NCI-H1048 (cell line): ENCODE measurements around the gene ZRSR2.
"Not testable (repeated sequence)": the region's sequence is repeated elsewhere in the genome, so short reads cannot be mapped to it uniquely, and the experiment has no call there.

ENCODE experiments used
- DNase-seq: peaks from one replicate; lab custom pipeline; 2025; lab: John Stamatoyannopoulos, UW

Gene ZRSR2

DNA sequence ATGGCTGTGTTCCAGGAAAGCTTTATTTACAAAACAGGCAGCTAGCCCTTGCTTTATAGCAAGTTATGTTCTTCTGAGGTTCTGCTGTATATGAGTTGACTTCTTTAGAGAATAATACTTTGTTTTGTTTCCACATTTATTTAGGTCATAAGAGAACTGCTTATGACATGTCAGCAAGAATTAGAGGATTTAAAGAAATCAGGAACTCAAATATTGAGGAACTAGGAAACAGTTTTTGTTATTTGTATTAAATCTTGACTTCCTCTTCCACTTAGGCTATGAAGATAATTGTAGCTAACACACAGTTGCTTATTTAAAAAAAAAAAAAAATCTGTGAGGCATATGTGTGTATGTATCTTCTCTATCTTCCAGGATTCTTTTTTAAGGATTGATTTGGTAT is 14.3 kb downstream of the ZRSR2 start:
- no peak for DNase-seq

DNA sequence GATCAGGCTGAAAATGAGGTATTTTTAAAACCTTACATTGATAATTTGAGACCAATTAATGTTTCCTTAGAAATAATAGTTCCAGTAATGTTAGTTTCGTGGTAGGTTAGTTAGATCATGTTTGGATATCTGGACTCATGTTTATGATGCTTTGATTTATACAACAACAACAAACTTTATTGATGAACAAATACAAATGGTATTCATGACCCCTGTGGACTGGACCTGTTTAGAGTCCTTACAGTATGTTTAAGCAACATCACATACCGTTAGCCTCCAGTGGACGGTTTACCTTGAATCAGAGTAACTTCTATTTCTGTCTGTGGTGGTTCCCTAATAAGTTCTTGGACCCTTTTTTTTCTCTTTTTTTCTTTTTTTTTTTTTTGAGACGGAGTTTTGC is 18.0 kb downstream of the ZRSR2 start:
- no peak for DNase-seq

DNA sequence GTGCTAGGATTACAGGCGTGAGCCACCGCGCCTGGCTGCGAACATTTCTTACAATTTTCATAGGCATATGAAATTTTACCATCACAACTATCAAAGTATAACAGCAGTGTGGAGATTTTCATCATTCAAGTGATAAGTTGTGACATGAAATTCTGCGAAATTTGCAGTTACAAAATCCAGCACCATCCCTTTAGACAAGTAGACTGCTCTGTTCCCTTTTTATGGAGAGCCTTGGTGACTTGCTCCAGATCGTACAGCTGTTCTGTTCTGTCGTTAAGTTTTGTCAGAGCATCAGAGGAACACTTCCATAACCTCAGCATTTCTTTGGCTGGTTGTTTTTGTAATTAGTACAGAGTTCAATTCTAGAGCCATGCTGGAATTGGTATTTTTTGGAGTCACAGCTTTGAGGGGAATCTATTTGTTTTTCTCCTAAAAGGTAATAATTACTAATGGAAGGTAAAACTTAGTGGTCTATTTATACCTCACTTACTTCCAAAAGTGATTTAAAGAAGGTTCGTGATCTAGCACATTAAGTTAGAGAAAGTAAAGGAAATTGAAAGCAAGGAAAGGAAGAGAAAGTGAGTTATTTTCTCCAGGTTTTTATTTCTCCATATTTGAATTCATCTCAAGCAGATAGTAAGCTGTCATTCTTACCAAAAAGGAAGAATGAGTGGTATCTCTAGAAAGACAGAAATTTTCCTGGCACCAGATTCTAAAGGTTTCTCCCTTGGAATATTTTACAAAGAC is 22.1 kb downstream of the ZRSR2 start:
- no peak for DNase-seq

DNA sequence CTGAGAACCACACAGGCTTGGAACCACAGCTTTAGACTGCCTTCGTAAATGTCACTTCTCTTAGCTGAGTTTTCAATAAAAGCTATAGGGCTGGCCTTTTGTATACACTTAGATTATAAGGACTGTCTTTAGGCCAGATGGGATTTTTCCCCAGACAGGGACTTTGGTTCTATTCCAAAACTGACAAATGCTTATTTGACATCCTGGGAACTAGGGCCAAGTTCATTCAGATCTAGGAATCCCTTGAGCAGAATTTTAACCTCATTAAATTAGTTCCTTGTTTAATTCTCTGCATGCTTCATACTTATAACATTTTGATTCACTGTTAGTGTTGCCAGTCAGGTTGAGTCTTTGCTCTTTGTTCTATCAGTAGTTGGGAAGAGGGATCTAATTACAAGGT is 23.1 kb downstream of the ZRSR2 start:
- DNase-seq, result no peak

DNA sequence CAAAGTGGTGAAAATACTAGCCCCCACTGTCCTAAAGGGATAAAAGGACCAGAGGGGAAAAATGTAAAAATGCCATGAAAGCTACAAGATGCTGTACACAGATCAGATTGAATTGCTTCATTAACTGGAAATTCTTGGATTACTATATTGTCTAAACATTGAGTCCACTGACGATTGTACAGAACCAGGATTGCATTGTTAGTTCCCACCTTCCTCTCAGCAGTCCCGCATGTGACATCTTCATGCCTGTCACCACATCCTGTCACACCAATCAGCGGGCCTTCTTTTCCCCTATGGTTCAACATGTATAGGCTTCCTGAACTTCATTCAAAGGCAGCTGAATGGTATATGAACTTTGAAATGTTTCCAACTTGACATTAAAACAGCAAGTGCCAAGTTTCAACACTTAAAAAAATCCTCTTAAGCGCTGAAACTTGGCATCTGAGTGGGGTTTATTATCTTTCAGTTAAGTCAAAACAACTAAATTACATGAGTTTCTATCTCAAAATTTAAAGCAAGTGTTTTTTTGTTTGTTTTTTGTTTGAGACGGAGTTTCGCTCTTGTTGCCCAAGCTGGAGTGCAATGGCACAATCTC is 24.6 kb downstream of the ZRSR2 start:
- DNase-seq, result no peak

DNA sequence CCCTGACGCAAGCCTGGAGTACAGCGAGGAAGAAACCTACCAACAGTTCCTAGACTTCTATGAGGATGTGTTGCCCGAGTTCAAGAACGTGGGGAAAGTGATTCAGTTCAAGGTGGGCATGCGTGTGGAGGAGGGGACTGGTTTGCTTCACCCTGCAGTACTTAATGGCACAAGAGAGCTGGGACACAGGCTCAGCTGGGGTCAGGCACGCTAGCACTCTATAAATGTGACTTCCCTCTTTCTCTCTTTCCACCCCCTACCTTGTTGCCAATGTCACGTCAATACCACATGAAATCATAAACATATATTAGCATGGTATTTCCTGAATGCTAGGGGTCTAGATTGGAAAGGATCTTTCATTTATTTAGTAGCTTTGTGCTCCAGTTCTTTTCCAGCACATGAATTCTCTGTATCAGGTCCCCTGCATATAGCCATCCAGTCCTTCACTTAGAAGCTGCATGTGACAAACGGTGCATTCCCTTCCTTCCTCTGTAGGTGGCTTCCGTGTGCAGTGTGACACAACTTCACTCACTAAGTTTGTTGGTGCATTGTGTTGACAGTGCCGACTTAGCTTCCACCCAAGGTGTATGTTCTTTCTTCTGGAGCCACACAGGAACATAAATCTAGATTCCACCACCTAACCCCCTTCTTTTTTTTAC is 25.6 kb downstream of the ZRSR2 start:
- DNase-seq, result no peak

DNA sequence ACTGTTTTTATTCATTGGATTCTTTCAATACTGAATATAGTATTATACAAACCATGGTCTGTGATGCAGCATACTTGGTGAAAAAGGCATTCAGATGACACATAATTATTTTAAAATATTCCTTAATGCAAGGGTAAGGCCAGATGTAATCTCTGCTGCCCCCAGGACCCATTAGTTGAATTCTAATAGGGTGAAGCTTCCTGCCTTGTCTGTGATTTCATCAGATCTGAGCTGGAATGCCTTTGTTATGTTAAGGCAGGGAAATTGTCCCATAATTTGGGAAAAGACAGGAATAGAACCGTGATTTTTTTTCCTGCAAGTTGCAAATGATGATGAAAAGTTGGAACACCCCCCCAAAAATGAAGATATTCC is 26.1 kb downstream of the ZRSR2 start:
- no peak for DNase-seq

DNA sequence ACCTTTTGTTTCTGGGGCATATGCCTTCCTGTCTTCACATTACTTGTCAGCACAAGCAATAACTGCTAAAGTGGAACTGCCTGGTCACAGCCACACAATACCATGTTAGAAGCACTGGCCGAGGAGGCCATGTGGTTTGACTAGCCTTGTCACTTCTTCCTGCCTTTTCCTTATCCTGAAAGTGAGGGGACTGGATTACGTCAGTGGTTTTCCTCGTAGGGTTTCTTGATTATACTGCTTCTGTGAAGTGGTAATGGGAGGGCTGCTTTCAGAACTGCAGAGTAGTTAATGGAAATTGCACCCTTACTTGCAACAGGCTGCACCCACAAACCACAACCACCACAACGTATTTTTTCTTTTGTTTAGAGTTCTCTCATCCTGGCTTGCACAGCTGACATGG is 26.6 kb downstream of the ZRSR2 start:
- DNase-seq, result no peak

DNA sequence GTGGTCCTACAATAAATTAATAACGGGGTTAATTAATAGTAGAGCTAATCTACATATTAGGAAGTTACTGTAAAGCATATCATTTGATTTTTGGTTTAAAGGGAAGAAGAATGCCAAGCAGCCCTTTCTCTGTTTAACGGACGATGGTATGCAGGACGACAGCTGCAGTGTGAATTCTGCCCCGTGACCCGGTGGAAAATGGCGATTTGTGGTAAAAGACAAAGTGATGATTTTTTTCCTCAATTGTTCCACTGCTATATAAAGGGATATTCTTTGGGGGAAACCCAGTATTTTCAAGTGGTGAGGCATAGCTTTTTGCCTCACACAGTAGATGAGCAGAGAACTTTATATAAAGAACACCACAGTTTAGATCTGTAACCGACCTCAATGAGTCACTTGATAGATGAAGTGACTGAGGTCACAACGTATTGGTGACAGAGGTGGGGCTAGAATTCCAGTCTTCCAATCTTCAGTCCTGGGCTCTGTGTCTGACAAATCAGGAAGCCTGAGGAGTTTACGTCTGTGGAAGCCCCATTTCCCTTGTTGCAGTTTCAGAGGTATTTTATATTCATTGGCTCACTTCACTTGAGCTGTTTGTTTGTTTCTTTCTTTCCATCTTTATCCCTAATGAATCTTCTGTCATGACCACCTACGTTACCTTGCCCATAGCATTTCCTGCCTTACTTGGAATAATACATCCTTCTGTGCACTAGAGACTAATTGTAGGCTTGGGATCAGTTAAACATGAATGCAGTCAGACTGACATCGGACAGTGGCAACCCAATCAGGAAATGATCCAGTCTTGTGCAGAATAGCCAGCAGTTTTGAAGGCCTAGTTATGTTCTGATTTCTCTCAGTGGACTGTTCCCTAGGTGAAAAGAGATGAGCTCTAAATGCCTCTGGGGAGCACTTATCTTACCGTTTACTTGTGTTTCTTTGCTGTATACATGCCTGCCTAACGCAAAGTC is 30.1 kb downstream of the ZRSR2 start:
- DNase-seq, result no peak

DNA sequence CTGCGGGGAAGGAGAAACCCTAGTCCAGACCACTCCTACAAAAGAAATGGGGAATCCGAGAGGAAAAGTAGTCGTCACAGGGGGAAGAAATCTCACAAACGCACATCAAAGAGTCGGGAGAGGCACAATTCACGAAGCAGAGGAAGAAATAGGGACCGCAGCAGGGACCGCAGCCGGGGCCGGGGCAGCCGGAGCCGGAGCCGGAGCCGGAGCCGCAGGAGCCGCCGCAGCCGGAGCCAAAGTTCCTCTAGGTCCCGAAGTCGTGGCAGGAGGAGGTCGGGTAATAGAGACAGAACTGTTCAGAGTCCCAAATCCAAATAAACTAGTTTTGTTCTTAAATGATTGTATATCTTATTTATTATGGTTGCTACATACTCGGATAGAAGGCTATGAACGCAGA is 32.6 kb downstream of the ZRSR2 start:
- DNase-seq, result no peak

DNA sequence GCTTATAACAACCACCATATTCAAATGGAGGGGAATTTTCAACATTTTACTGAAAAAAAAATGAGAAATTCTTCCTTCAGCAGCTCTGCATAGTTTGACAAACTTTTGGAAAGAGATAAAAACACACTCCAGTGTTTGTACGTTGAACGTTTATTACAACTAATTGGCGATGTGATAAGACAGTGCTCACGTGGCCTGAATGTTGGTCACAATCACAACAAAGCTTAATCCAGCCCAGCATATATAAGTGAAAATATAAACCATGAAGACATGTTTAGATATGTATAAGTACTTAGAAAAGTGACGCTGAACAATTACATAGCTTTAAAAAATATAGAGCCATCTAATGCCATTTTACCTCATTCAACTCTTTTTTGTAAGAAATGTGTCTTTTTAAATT is 35.7 kb downstream of the ZRSR2 start:
- DNase-seq, result no peak

DNA sequence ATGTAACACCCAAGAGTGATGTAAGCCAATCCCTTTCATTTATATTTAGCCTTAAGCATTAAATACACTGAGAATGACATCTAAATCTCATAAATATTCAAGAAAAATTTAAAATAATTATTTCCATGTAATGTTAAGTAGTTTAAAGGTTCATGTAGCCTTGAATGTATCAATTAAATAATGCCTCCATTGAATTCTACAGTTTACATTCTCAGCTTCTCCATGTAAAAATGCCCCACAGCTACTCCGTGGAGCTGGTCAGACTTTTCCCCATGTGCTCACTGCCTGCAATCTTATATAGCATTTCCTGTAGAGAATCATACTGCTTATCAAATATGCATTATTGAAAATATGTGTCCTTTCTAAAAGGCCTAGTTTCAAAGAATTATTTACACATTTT is 38.9 kb downstream of the ZRSR2 start:
- no peak for DNase-seq

DNA sequence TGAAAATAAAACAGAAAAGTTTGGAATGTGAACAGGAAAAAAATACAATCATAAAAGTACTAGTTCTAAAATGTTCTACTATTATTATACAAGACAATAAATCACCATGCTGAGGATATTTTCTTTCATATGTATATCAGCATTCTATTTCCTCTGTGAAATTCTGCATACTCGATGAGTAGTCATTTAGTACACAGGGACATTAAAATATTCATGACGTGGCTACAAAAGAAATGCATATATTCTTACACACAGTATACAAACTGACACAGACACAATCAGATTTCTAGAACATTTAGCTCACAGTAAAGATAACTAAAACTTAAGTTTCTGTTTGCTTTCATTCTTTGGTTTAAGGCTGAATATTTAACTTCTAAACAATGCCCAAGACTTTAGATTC is 41.1 kb downstream of the ZRSR2 start:
- DNase-seq, result not testable (repeated sequence)

DNA sequence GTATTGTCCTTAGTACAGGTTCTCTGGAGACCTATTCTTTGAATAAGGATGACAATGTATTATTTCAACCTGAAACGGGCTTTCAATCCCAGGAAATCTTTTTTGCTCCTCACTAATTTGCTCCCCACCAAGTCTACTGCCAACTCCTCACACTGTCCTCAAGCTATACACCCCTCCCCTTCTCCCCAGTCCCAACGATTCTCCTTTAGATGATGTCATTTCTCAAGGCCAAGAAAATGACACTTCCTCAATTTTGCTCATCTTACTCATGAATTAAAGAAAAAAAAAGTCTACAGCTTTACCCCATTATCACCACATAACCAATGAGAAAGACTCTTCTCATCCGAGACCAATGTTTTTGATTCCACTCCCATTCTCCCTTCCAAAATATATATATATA is 43.8 kb downstream of the ZRSR2 start:
- no peak for DNase-seq

DNA sequence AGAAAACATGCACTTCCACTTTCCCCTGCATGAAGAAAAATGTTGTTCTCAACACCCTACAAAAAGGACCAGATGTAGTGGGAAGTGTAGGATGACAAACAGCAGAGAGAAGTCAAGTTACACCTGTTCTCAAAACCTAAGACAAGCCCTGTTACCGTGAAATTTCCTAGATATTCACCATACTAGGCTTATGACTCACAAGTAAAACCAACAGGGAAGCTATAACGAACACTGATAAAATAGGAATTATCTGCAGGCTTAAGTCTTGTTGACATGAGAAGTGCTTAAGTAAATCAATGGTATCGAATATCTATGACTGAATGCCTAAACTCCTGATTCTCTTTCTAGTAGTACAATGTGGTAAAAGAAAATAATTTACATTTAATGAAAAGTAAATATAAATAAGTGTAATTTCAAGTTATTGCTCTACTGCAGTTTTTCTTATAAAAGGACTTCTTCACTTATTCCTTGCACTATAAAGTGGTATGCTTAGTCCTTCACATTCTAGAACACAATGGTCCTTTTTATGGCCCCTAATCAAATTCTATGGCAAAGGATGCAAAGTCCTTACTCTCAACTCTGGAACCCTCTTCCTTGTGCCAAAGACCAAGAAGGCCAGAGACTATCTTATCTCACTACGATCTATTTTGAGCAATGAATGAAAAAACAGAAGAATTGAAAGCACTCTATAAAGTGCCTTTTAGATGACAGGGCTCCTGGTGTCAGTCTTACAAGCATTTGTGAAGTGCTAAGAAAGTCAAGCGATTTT is 44.7 kb downstream of the ZRSR2 start:
- DNase-seq, result no peak

DNA sequence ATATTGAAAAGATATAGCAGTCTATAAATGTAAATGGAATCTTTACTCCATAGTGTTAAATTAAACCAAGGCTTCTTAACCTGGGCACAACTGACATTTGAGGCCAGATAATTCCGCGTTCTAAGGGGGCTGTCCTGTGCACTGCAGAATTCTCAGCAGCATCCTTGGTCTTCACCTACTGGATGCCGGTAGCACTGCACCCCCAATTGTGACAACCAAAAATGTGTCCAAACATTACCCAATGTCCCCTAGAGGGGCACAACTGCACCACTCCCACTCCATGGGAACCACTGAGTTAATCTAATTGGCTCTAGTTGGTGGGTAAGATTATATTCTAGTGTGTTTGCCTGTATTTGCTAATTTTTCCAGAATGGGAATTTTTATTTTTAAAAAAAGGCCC is 47.7 kb downstream of the ZRSR2 start:
- no peak for DNase-seq

DNA sequence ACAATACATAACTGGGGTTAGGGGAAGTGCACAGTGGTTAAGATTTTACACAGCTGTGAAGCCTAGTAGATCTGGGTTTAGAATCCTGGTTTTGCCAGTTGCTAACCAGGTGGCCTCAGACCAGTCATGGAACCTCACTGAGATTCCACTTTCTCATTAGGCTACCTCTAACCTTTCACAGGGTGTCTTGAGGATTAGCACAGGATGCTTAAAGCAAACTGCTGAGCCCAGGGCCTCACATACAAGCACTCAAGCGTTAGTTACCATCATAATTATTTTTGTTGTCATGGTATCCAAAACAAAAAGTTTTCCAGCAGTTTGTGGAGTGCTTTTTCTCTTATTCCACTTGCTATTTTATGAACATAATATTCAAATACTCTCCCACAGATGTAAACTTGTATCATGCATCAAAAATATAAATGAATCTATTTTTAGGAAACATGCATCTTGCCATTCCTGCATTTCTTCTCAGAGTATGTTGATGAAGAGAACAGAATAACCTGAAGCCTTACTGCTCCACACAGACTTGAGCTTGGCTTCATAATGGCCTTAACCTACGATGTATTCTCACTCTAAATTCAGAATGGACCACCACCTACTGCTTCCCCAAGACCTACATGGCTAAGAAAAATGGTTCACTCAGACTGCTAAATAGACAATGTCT is 51.7 kb downstream of the ZRSR2 start:
- DNase-seq, result no peak

DNA sequence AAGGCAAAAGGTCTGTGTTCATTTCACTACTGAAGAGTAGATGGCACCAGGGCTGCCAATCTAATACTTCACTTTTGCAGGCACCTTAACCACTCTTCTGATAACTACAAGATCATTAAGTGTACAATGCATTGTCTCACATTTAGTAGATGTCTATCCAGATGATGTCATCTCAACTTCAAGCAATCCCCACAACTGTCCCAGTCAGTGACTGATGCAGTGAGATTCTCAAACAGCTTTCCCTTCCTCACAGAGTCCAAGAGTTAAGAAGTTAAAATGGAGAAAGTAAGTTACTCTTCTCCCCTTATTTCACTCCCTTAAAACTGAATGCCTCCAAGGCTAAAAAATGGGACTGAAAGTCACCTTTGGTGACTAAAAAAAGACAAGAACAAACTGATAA is 53.7 kb downstream of the ZRSR2 start:
- no peak for DNase-seq

DNA sequence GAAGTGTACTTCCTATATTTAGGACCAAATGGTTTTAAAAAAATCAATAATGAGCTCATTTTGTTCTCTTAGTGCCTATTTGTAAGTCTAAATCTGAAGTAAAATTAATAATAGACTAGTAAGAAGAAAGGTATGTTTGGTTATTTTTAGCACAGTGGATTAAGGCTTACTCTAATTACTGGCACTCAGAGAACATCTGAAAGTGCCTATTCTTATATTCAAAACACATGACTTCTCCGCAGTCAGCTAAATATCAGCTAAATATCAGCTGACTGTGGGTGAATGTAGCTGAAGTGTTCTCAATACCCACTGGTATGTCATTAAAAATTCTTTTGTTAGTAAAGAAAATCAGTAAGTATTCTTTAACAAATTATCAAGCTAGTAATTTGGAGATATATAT is 58.3 kb downstream of the ZRSR2 start:
- DNase-seq, result peak; percentile 7

DNA sequence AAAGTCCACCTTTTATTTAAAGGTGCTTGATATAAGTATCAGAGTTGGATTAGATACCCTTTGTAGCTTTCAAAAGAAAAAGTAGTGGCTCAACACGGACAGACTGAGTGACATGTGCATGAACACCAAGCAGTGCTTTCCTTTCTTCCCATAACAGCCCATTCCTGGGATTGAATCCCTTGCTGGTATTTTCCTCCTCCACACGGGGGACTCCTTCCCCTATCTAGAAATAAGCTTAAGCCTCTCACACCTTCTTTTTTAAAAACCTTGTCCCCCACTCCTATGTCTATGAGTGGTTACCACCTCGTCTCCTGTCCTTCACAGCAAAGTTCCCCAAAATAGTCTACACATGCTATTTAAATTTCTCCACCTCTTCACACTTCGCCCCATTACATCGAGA is 59.3 kb downstream of the ZRSR2 start:
- no peak for DNase-seq

DNA sequence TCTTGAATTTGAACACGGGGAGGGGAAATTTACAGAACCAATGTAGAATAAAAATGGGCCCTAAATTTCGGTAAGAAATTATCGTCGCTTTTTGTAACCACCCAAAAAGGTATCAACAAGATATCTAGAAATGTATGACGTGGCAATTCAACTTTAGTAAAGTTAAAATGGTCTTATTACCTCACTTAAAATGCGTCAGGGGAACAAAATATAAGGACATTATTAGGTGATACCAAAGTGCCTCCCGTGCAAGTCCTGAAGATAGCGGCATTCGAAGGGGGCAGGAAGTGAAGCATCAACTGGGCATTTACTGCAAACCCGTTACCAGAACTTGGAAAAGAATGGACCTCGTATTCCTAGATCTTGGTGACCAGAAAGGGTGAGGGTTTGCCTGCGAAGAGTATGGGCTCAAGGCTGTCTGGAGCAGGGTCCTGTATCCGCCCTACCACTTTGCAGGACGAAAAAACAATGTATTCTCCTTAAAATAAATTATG is 63.3 kb downstream of the ZRSR2 start:
- no peak for DNase-seq
